ENCODE data around the gene FEZ2.

The FEZ2 gene

GRCh38 chr2:36562973-36563532 is 34.9 kb downstream of the FEZ2 start:
- no peak for DNase-seq

GRCh38 chr2:36562240-36562639 is 35.7 kb downstream of the FEZ2 start:
- DNase-seq = no peak

GRCh38 chr2:36561237-36561944 is 36.6 kb downstream of the FEZ2 start:
- DNase-seq = no peak

GRCh38 chr2:36560726-36561125 is 37.2 kb downstream of the FEZ2 start:
- DNase-seq = no peak

GRCh38 chr2:36559221-36559942 is 38.6 kb downstream of the FEZ2 start:
- DNase-seq = no peak

GRCh38 chr2:36556842-36557241 is 41.1 kb downstream of the FEZ2 start:
- no peak for DNase-seq

GRCh38 chr2:36555789-36556188 is 42.2 kb downstream of the FEZ2 start:
- no peak for DNase-seq

- DNase-seq = no peak
Observed at GRCh38 chr2:36554531-36554930, 43.4 kb downstream of the FEZ2 start.

GRCh38 chr2:36553683-36554082 is 44.3 kb downstream of the FEZ2 start:
- no peak for DNase-seq

- DNase-seq = no peak
Observed at GRCh38 chr2:36550006-36550405, 48.0 kb downstream of the FEZ2 start.

- DNase-seq = no peak
Observed at GRCh38 chr2:36549165-36549574, 48.8 kb downstream of the FEZ2 start.

GRCh38 chr2:36547906-36548305 is 50.1 kb downstream of the FEZ2 start:
- no peak for DNase-seq

GRCh38 chr2:36545871-36546416 is 52.0 kb downstream of the FEZ2 start:
- no peak for DNase-seq

- no peak for DNase-seq
Observed at GRCh38 chr2:36544638-36545338, 53.2 kb downstream of the FEZ2 start.

GRCh38 chr2:36541891-36542595 is 55.9 kb downstream of the FEZ2 start:
- no peak for DNase-seq

- DNase-seq = no peak
Observed at GRCh38 chr2:36540986-36541754, 56.8 kb downstream of the FEZ2 start.

GRCh38 chr2:36539631-36540030 is 58.3 kb downstream of the FEZ2 start:
- no peak for DNase-seq

GRCh38 chr2:36538335-36538734 is 59.6 kb downstream of the FEZ2 start:
- no peak for DNase-seq

- DNase-seq = no peak
Observed at GRCh38 chr2:36536776-36537175, 61.2 kb downstream of the FEZ2 start.

GRCh38 chr2:36535099-36535498 is 62.9 kb downstream of the FEZ2 start:
- no peak for DNase-seq

GRCh38 chr2:36534275-36534799 is 63.6 kb downstream of the FEZ2 start:
- no peak for DNase-seq

Data from right kidney (tissue), 1 donor.